HepG2 (cell line): ENCODE data around the gene ACVR1B. TPM values are rescaled to one million over a fixed set of nuclear protein-coding genes. Genes with fewer than 3 reads are reported as not detected.

ENCODE experiments used
- HNRNPLL ChIP-seq: fragments of 200-400 bp; formaldehyde crosslinking; IDR thresholded peaks from 2 replicates; pipeline ENCODE4 v1.6.1; 2017; ENCODE audit warnings: mild to moderate bottlenecking, low read depth, low read length; ENCODE audit not compliant: poor library complexity, severe bottlenecking
- HOMEZ ChIP-seq: IDR thresholded peaks from 2 replicates; pipeline ENCODE4 v1.6.1; 2016; ENCODE audit warnings: low read depth
- KLF6 ChIP-seq: IDR thresholded peaks from 2 replicates; pipeline ENCODE4 v1.8.0; 2016; ENCODE audit warnings: missing biosample characterization, missing genetic modification reagents
- MAFG ChIP-seq: sonication (generic); formaldehyde crosslinking; IDR thresholded peaks from 2 replicates; pipeline ENCODE4 v1.5.1; 2020; ENCODE audit warnings: mild to moderate bottlenecking, missing genetic modification reagents
- PBX2 ChIP-seq: IDR thresholded peaks from 2 replicates; pipeline ENCODE4 v1.6.1; 2016; ENCODE audit warnings: control low read depth
- PHF20 ChIP-seq: sonication (generic); formaldehyde crosslinking; IDR thresholded peaks from 2 replicates; pipeline ENCODE4 v1.5.0; 2020; ENCODE audit warnings: mild to moderate bottlenecking, missing genetic modification reagents
- SIX4 ChIP-seq: sonication (generic); formaldehyde crosslinking; IDR thresholded peaks from 2 replicates; pipeline ENCODE4 v1.4.0; 2020; ENCODE audit warnings: missing genetic modification reagents
- STAT5B ChIP-seq: sonication (generic); formaldehyde crosslinking; IDR thresholded peaks from 2 replicates; pipeline ENCODE4 v1.4.0; 2020; ENCODE audit warnings: missing genetic modification reagents
- ZGPAT ChIP-seq: IDR thresholded peaks from 2 replicates; pipeline ENCODE4 v1.6.1; 2016; ENCODE audit warnings: mild to moderate bottlenecking
- ZNF180 ChIP-seq: sonication (generic); formaldehyde crosslinking; IDR thresholded peaks from 2 replicates; pipeline ENCODE4 v1.4.0; 2020; ENCODE audit warnings: low read depth, missing genetic modification reagents, borderline replicate concordance
- ZNF296 ChIP-seq: sonication (generic); formaldehyde crosslinking; conservative IDR thresholded peaks from 2 replicates; pipeline ENCODE4 v1.5.0; 2020; ENCODE audit warnings: mild to moderate bottlenecking, missing genetic modification reagents
- polyA plus RNA-seq, 8 experiments: library from polyadenylated mRNA; depleted of rRNA in 3 of 8; stranded (reverse) in 7 of 8; unstranded in 1 of 8; fragments of >200 nt; fragmentation: Illumina TruSeq in 4 of 8; extraction: Trizol in 4 of 8; gene quantifications; 2 replicates each; pipeline versions ENCODE4 v1.2.1 to v1.2.3, GENCODE V29; 2011 to 2016; ENCODE audit warnings: low read depth in 4 of 8, missing spikeins in 1 of 8, mixed read lengths in 1 of 8; ENCODE audit not compliant: insufficient read depth in 1 of 8
- total RNA-seq, 5 experiments: library from RNA; depleted of rRNA; stranded (reverse); fragments of >200 nt; fragmentation: Illumina TruSeq; extraction: Trizol; gene quantifications; 2 replicates each; pipeline ENCODE4 v1.2.3, GENCODE V29; 2016; ENCODE audit warnings: low read depth in 1 of 5
- TF ChIP-seq, protein P1 (sequence below): sonication (generic); formaldehyde crosslinking; IDR thresholded peaks from 2 replicates; pipeline ENCODE4 v1.4.0; 2020; ENCODE audit warnings: missing genetic modification reagents
- TF ChIP-seq, protein P2 (sequence below): sonication (generic); formaldehyde crosslinking; conservative IDR thresholded peaks from 2 replicates; pipeline ENCODE4 v1.4.0; 2020; ENCODE audit warnings: missing genetic modification reagents
- TF ChIP-seq, protein P3 (sequence below): sonication (generic); formaldehyde crosslinking; IDR thresholded peaks from 2 replicates; pipeline ENCODE4 v1.4.0; 2020; ENCODE audit warnings: low read depth, mild to moderate bottlenecking, missing genetic modification reagents
- TF ChIP-seq, protein P4 (sequence below): sonication (generic); formaldehyde crosslinking; IDR thresholded peaks from 2 replicates; pipeline ENCODE4 v1.4.0; 2020; ENCODE audit warnings: mild to moderate bottlenecking, missing genetic modification reagents

The ACVR1B gene
- total and polyA plus RNA-seq, 2 of the 13 experiments (the other 11 are each of a cell fraction or from before 2014, with no cell fraction given): 8.9 to 12.1 TPM

GRCh38 chr12:52032804-52033445 is 81.4 kb downstream of the ACVR1B start (continued):
- TF ChIP-seq ZGPAT (CRISPR knock-in tag) (peak; percentile 55; the same call in 1 of the 2 replicates), KLF6 (CRISPR knock-in tag) (0 out of 2 replicates have a peak, but pooled peaks have one; percentile 24), HNRNPLL (peak; percentile 71), MAFG (CRISPR knock-in tag) (no peak), PBX2 (CRISPR knock-in tag) (no peak), ZNF296 (CRISPR knock-in tag) (no peak), PHF20 (CRISPR knock-in tag) (0 out of 2 replicates have a peak, but pooled peaks have one; percentile 36), ZNF180 (CRISPR knock-in tag) (no peak), HOMEZ (CRISPR knock-in tag) (no peak), STAT5B (CRISPR knock-in tag) (no peak), SIX4 (CRISPR knock-in tag) (no peak)
- TF ChIP-seq, protein P1, sequence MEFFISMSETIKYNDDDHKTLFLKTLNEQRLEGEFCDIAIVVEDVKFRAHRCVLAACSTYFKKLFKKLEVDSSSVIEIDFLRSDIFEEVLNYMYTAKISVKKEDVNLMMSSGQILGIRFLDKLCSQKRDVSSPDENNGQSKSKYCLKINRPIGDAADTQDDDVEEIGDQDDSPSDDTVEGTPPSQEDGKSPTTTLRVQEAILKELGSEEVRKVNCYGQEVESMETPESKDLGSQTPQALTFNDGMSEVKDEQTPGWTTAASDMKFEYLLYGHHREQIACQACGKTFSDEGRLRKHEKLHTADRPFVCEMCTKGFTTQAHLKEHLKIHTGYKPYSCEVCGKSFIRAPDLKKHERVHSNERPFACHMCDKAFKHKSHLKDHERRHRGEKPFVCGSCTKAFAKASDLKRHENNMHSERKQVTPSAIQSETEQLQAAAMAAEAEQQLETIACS (CRISPR knock-in tag): no peak
- TF ChIP-seq, protein P2, sequence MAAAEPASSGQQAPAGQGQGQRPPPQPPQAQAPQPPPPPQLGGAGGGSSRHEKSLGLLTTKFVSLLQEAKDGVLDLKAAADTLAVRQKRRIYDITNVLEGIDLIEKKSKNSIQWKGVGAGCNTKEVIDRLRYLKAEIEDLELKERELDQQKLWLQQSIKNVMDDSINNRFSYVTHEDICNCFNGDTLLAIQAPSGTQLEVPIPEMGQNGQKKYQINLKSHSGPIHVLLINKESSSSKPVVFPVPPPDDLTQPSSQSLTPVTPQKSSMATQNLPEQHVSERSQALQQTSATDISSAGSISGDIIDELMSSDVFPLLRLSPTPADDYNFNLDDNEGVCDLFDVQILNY (CRISPR knock-in tag): no peak
- TF ChIP-seq, protein P3, sequence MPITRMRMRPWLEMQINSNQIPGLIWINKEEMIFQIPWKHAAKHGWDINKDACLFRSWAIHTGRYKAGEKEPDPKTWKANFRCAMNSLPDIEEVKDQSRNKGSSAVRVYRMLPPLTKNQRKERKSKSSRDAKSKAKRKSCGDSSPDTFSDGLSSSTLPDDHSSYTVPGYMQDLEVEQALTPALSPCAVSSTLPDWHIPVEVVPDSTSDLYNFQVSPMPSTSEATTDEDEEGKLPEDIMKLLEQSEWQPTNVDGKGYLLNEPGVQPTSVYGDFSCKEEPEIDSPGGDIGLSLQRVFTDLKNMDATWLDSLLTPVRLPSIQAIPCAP: no peak
- TF ChIP-seq, protein P4, sequence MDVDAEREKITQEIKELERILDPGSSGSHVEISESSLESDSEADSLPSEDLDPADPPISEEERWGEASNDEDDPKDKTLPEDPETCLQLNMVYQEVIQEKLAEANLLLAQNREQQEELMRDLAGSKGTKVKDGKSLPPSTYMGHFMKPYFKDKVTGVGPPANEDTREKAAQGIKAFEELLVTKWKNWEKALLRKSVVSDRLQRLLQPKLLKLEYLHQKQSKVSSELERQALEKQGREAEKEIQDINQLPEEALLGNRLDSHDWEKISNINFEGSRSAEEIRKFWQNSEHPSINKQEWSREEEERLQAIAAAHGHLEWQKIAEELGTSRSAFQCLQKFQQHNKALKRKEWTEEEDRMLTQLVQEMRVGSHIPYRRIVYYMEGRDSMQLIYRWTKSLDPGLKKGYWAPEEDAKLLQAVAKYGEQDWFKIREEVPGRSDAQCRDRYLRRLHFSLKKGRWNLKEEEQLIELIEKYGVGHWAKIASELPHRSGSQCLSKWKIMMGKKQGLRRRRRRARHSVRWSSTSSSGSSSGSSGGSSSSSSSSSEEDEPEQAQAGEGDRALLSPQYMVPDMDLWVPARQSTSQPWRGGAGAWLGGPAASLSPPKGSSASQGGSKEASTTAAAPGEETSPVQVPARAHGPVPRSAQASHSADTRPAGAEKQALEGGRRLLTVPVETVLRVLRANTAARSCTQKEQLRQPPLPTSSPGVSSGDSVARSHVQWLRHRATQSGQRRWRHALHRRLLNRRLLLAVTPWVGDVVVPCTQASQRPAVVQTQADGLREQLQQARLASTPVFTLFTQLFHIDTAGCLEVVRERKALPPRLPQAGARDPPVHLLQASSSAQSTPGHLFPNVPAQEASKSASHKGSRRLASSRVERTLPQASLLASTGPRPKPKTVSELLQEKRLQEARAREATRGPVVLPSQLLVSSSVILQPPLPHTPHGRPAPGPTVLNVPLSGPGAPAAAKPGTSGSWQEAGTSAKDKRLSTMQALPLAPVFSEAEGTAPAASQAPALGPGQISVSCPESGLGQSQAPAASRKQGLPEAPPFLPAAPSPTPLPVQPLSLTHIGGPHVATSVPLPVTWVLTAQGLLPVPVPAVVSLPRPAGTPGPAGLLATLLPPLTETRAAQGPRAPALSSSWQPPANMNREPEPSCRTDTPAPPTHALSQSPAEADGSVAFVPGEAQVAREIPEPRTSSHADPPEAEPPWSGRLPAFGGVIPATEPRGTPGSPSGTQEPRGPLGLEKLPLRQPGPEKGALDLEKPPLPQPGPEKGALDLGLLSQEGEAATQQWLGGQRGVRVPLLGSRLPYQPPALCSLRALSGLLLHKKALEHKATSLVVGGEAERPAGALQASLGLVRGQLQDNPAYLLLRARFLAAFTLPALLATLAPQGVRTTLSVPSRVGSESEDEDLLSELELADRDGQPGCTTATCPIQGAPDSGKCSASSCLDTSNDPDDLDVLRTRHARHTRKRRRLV (CRISPR knock-in tag): peak; percentile 81; the same call in 1 of the 2 replicates
